K562 (cell line): ENCODE data around the gene TMEM131L. TPM values are rescaled to one million over a fixed set of nuclear protein-coding genes. Genes with fewer than 3 reads are reported as not detected.

ENCODE experiments used
- ATAC-seq: fragments of 200-7000 bp; cut with Tn5 transposase; 3 replicates; pipeline ENCODE4 v1.9.1; 2020; ENCODE audit warnings: moderate library complexity
- BruUV-seq: library from RNA; stranded (reverse); fragments of 400-500 nt; replicated peaks from 2 replicates; lab custom pipeline; 2021; lab: Mats Ljungman, UMichigan
- CTCF ChIA-PET: fragments of 300-600 bp; formaldehyde crosslinking; extraction: SDS; loops from one replicate; lab custom pipeline; 2021; ENCODE audit warnings: low intra/inter-chr PET ratio; lab: Yijun Ruan, JAX
- POLR2A ChIA-PET: fragments of 300-600, 350-650 bp; sonication (Branson Sonifier 250); formaldehyde crosslinking; extraction: SDS; loops from one replicate; lab custom pipeline; 2021; ENCODE audit warnings: antibody characterized with exemption, inconsistent platforms; lab: Yijun Ruan, JAX
- DNase-seq, 4 experiments: peaks; one replicate each; pipeline versions ENCODE4 v3.0.0 to v3.0.0-alpha.2; 2011 to 2018; ENCODE audit warnings: low spot score in 3 of 4, mixed read lengths in 3 of 4; ENCODE audit errors: extremely low read depth in 1 of 4
- FAIRE-seq: peaks from 2 replicates; lab custom pipeline; 2011; peaks lifted over from hg19 to GRCh38; lab: Jason Lieb, UNC
- H2AFZ ChIP-seq: 2 replicates; pipeline ENCODE4 v1.6.0; 2011; ENCODE audit warnings: low read depth, low read length, control low read depth, inconsistent platforms
- H3K27ac ChIP-seq: fragments of 200-600 bp; 3 replicates; pipeline ENCODE4 v1.8.0; 2011; ENCODE audit warnings: low read depth, mild to moderate bottlenecking, control low read depth, inconsistent platforms, low read length, moderate library complexity, mixed read lengths; ENCODE audit errors: extremely low read depth
- H3K27me3 ChIP-seq, 2 experiments: fragments of 300-600 bp in 1 of 2; 2 replicates in 1 of 2; 3 replicates in 1 of 2; pipeline versions ENCODE4 v1.6.0 to v1.8.0; 2011; ENCODE audit warnings: inconsistent platforms in 2 of 2, low read length in 2 of 2, mild to moderate bottlenecking in 1 of 2, mixed read lengths in 1 of 2, moderate library complexity in 1 of 2; ENCODE audit not compliant: control insufficient read depth in 2 of 2, insufficient read depth in 2 of 2
- H3K36me3 ChIP-seq: fragments of 300-600 bp; 3 replicates; pipeline ENCODE4 v1.8.0; 2011; ENCODE audit warnings: mild to moderate bottlenecking, low read length, inconsistent platforms; ENCODE audit not compliant: control insufficient read depth, insufficient read depth
- H3K4me1 ChIP-seq, 2 experiments: fragments of 200-600 bp in 1 of 2; replicated peaks in 1 of 2; 2 replicates in 1 of 2; 3 replicates in 1 of 2; pipeline versions ENCODE4 v1.5.1 to v1.8.0; 2011; ENCODE audit warnings: inconsistent platforms in 2 of 2, low read length in 2 of 2, mild to moderate bottlenecking in 1 of 2, mixed read lengths in 1 of 2, moderate library complexity in 1 of 2; ENCODE audit not compliant: control insufficient read depth in 2 of 2, insufficient read depth in 2 of 2
- H3K4me2 ChIP-seq: 2 replicates; pipeline ENCODE4 v1.6.1; 2011; ENCODE audit warnings: low read length, control low read depth, inconsistent platforms, mixed read lengths; ENCODE audit not compliant: insufficient read depth
- H3K4me3 ChIP-seq: fragments of 200-600 bp; sonication (generic), shearing (Covaris generic); 2 replicates; pipeline ENCODE4 v1.5.1; 2016; ENCODE audit warnings: control low read depth, inconsistent platforms
- H3K79me2 ChIP-seq: fragments of 200-600 bp; 3 replicates; pipeline ENCODE4 v1.8.0; 2011; ENCODE audit warnings: low read length, inconsistent platforms; ENCODE audit not compliant: control insufficient read depth, insufficient read depth
- H3K9ac ChIP-seq, 2 experiments: 2 replicates each; pipeline versions ENCODE4 v1.6.0 to v1.6.1; 2011; ENCODE audit warnings: low read depth in 2 of 2, low read length in 2 of 2, control low read depth in 1 of 2, inconsistent platforms in 1 of 2, mild to moderate bottlenecking in 1 of 2, mixed read lengths in 1 of 2; ENCODE audit not compliant: insufficient read depth in 1 of 2
- H3K9me1 ChIP-seq: one replicate; pipeline ENCODE4 v1.6.0; 2011; ENCODE audit warnings: inconsistent platforms, mild to moderate bottlenecking, low read length, moderate library complexity; ENCODE audit not compliant: control insufficient read depth, insufficient read depth
- H3K9me3 ChIP-seq: replicated peaks from 2 replicates; pipeline ENCODE4 v1.5.1; 2011; ENCODE audit warnings: low read depth, low read length, inconsistent platforms; ENCODE audit not compliant: control insufficient read depth, insufficient read depth
- H4K20me1 ChIP-seq: replicated peaks from 2 replicates; pipeline ENCODE4 v1.6.1; 2011; ENCODE audit warnings: low read length, inconsistent platforms, mixed read lengths; ENCODE audit not compliant: control insufficient read depth, insufficient read depth
- SETDB1 ChIP-seq: IDR thresholded peaks from one replicate; pipeline ENCODE4 v1.6.1; 2012; ENCODE audit warnings: low read length, control low read depth, inconsistent platforms
- WGBS: fragments of 100-300 bp; shearing (Covaris generic); methylation state at CpG from one replicate; pipeline ENCODE4 v1.1.6; 2016; ENCODE audit warnings: low coverage, mixed read lengths; ENCODE audit not compliant: insufficient coverage; ENCODE audit errors: missing lambda C conversion rate; 5-methylcytosine and 5-hydroxymethylcytosine counted together
- in situ Hi-C: fragments of 300-500 bp; cut with MboI; formaldehyde crosslinking; loops from 4 replicates; pipeline ENCODE4 v1.15.0; 2018; ENCODE audit warnings: inconsistent platforms, mixed read lengths
- intact Hi-C: fragments of 100-400 bp; cut with micrococcal nuclease; formaldehyde crosslinking; loops from 2 replicates; pipeline ENCODE4 v1.14.2; 2022
- polyA plus RNA-seq, 8 experiments: library from polyadenylated mRNA; depleted of rRNA in 4 of 8; stranded (reverse) in 5 of 8; unstranded in 3 of 8; fragments of >200 nt; fragmentation: Nextera tagmentation in 2 of 8; fragmentation: Illumina TruSeq in 1 of 8; extraction: Ambion mirVana in 2 of 8; extraction: Trizol in 1 of 8; gene quantifications; 2 replicates each; pipeline versions ENCODE4 v1.2.1 to v1.2.3, GENCODE V29; 2011 to 2014; ENCODE audit warnings: inconsistent platforms in 1 of 8, missing spikeins in 1 of 8
- total RNA-seq, 7 experiments: library from RNA; depleted of rRNA in 6 of 7; stranded (reverse); fragments of >200 nt in 6 of 7; fragmentation: Illumina TruSeq in 2 of 7; extraction: Trizol in 2 of 7; gene quantifications; 2 replicates each; pipeline versions ENCODE4 v1.2.1 to v1.2.3, GENCODE V29; 2011 to 2021; ENCODE audit warnings: low replicate concordance in 1 of 7
- TF ChIP-seq, protein P1 (sequence below), 2 experiments: fragments of 450-650 bp in 1 of 2; sonication (generic) in 1 of 2; formaldehyde crosslinking in 1 of 2; IDR thresholded peaks; 2 replicates each; pipeline versions ENCODE4 v1.7.1 to v1.9.0; 2016 to 2022; ENCODE audit warnings: inconsistent platforms in 1 of 2, mild to moderate bottlenecking in 1 of 2, missing genetic modification reagents in 1 of 2

Gene TMEM131L
- total and polyA plus RNA-seq, 9 of the 15 experiments (the other 6 are each of a cell fraction or from before 2014, with no cell fraction given) = 1.2 to 20.8 (median 12.9) TPM

DNA sequence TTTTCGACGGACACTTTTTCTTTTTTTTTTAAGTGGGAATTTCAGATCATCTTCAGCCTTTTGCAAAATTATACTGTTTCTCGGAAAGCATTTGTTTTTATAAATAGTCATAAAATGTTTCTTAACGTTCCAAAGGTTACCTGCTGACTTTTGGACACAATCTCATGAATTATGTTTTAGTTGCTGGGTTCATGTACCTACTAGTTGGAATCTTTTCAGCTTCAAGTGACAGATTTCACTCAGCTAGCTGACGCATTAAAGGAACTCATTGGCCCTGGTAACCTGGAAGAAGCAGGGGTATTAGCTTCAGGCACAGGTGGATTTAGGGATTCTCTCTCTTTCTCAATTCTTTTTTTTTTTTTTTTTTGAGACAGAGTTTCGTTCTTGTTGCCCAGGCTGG is 66.5 kb downstream of the TMEM131L start:
- Histone ChIP-seq H3K4me1 (peaks cover 15 to 36% of the 10 kb centered on the region in 2 experiments; a peak in 4 of 5 replicates), H3K27me3 (no peaks in the 10 kb centered on the region), H4K20me1 (0 out of 2 replicates have a peak, but pooled peaks cover 11% of the 10 kb centered on the region), H3K9me3 (no peaks in the 10 kb centered on the region), H3K4me3 (no peak overlapping the region), H3K4me2 (no peak overlapping the region), H3K9me1 (peaks cover 6% of the 10 kb centered on the region), H3K36me3 (no peaks in the 10 kb centered on the region; the same call in none of the 3 replicates), H3K27ac (no peak overlapping the region), H2AFZ (no peak overlapping the region), H3K9ac (no peak overlapping the region), H3K79me2 (peaks cover 64% of the 10 kb centered on the region)
- intact Hi-C loops (no loop called here), in situ Hi-C loops (no loop called here)
- no TSS peak for BruUV-seq
- DNase-seq = no peak
- 84% methylated on average over 6 of the region's 6 CpGs for WGBS
- ChIA-PET POLR2A (interaction anchor here (1.0 to 1.2 kb wide), 2 partner anchors 13 to 100 kb away, joined by 3 to 4 read pairs; no protein-coding TSS in a partner anchor), CTCF (no interaction called here)
- TF ChIP-seq, protein P1, sequence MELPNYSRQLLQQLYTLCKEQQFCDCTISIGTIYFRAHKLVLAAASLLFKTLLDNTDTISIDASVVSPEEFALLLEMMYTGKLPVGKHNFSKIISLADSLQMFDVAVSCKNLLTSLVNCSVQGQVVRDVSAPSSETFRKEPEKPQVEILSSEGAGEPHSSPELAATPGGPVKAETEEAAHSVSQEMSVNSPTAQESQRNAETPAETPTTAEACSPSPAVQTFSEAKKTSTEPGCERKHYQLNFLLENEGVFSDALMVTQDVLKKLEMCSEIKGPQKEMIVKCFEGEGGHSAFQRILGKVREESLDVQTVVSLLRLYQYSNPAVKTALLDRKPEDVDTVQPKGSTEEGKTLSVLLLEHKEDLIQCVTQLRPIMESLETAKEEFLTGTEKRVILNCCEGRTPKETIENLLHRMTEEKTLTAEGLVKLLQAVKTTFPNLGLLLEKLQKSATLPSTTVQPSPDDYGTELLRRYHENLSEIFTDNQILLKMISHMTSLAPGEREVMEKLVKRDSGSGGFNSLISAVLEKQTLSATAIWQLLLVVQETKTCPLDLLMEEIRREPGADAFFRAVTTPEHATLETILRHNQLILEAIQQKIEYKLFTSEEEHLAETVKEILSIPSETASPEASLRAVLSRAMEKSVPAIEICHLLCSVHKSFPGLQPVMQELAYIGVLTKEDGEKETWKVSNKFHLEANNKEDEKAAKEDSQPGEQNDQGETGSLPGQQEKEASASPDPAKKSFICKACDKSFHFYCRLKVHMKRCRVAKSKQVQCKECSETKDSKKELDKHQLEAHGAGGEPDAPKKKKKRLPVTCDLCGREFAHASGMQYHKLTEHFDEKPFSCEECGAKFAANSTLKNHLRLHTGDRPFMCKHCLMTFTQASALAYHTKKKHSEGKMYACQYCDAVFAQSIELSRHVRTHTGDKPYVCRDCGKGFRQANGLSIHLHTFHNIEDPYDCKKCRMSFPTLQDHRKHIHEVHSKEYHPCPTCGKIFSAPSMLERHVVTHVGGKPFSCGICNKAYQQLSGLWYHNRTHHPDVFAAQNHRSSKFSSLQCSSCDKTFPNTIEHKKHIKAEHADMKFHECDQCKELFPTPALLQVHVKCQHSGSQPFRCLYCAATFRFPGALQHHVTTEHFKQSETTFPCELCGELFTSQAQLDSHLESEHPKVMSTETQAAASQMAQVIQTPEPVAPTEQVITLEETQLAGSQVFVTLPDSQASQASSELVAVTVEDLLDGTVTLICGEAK (IDR thresholded peaks at IDR 0.05) = 0 out of 2 replicates have a peak, but pooled peaks have one; percentile 2
- TF ChIP-seq, protein P1 (CRISPR knock-in tag; IDR thresholded peaks at IDR 0.05) = no peak
- no peak for TF ChIP-seq SETDB1
- no peak for ATAC-seq
- FAIRE-seq = no peak
